ENCODE data around the gene MACROD2.

MACROD2 gene

DNA sequence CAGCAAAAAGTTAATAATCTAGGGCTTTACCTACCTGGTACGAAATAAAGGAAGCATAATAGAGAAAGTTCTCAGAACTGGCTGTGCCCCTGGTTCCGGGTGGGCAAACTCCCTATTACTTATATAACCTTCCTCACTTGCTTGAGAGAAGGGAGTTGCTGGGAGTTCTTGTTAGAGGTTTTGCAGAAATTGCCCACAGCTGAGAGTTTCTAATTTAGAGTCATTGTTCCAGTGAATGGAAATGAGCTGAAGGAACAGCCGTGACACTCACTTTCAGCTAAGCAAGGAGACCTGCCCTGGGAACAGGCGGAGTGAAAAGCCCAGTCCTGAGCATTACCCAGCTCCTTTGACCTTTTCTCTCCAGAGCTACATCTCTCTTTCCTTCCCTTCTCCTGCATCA is 936.7 kb downstream of the MACROD2 start:
- DNase-seq: no peak

DNA sequence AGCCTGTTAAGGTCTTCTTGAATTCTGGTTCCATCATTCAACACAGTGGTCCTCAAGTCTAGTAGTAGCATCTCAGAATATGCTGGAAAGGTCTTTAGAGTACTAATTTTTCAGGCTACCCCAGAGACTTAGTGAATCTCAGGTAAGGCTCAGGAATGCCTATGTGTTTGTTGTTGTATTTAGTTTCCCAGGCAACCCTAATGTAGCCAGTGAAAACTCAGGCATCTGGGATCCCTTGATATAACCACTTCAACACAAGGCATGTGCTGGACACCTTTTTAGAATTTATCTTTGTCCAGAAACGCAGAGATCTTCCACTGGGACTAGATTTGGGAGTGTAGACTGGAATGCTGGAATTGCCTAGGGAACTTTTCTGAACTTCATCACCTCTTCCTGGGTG is 940.0 kb downstream of the MACROD2 start:
- no peak for DNase-seq

DNA sequence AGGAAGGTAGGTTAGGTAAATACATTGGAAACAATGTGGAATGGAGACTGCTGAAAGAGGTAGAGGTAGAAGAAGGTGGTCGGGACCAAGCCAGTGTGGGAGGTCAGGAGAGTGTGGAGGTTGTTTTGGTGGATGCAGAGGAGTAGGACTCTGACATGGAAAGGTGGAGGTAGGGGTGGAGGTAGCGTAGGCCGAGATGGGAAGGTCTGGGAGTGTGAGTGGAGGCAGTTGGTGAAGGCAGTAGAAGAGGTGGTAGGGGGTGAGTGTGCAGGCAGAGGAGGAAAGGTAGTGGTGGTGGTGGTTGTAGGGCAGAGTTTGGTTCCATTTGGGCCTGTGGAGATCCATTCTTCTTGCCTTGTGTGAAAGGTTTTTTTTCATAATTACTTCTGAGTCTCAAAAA is 941.7 kb downstream of the MACROD2 start:
- DNase-seq: no peak

DNA sequence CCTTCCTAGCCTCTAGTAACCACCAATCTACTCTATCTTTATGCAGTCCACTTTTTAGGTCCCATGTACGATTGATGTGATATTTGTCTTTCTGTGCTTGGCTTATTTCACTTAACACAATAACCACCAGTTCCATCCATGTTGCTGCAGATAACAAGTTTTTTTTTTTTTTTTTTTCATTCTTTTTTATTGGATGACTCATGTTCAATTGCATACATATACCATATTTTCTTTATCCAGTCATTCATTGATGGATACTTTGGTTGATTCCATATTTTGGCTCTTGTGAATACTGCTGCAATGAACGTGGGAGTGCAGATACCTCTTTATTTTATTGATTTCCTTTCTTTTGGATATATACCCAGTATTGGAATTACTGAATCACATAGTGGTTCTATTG is 942.5 kb downstream of the MACROD2 start:
- no peak for DNase-seq

DNA sequence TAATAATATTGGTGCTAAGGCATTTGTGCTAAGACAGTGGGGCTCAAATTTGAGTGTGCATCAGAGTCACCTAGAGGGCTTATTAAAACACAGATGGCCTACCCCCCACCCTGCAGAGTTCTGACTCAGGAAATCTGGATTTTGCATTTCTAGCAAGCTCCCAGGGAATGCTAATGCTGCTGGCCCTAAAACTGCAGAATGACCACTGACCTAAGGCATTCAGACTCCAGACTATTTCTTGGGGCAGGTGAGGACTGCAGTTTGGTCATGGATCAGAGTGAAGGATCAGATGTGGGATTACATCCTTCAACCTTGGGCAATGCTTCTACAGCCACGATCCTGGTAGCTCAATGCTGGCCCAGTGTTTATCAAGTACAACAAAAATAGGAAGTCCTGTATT is 952.2 kb downstream of the MACROD2 start:
- no peak for DNase-seq

DNA sequence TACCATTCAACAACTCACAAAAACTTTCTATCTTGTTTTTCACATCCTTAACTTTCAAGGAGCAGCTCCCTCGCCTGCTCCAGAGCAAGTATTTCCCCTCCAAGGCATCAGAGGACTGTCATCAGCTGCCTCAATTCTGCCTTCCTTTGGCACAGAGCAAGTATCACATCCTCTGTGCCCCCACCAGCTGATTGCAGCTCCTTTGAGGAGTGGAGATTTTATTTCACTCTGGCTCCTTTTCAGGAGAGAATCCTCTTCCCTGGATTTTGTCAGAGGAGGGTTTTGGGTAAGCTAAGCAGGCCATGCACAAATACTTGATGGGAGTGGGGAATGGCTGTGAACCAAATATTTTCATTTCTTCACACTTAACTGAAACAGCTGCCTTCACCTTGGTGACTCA is 952.6 kb downstream of the MACROD2 start:
- no peak for DNase-seq

DNA sequence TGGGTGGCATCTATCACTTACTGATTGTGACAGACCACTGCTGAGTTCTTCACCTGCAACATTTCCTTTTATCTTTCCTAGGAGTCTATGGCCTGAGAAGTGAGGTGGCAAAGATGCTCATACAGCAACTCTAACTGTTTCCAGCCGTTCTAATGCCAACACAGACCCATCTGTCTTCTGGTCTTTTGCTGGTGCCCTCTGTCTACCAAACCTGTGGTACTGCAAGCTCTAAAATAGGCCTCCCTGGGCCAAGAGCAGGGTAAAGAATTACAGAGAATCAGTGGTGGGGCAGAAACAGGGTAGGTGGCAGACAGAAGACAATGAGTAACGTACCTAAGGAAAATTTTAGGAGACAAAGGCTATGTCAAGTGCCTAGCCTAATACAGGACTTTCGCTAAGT is 953.1 kb downstream of the MACROD2 start:
- DNase-seq: no peak

DNA sequence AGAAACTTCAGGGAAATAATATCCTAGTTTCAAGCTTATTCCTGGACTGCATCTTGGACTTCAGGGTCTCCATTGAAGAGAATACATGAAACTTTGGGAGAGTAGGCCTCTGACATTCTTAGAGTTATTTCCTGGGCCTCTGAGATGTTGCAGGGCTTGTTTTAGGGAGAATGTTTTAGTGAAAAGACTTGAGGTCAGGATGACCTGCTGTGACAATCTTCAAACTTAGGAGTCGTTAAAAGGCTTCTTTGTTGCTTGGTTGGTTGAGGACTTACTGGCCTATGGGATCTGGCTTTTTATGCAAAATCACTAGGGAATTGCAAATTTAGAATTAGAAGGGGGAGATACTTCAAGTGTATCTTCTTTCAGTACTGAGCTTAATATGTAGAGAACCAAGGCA is 955.3 kb downstream of the MACROD2 start:
- DNase-seq: no peak

DNA sequence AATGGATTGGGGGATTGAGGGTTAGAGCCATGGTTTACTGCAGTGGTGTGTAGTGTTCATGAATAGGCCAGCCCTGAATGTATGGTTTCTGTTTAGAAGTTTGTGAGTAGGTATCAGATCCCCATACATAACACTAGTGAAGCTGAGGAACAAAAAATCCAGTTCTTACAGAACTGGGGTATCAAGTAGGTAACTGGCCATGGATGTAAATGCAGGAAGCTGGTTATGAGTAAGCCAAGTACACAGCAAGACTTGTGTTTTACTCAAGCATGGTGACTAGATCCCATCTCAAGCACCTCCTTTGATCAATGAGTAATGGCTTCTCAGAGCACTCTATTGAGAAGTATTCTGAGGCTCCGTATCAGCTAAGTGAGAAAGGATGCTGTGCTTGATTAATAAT is 955.8 kb downstream of the MACROD2 start:
- DNase-seq: no peak

DNA sequence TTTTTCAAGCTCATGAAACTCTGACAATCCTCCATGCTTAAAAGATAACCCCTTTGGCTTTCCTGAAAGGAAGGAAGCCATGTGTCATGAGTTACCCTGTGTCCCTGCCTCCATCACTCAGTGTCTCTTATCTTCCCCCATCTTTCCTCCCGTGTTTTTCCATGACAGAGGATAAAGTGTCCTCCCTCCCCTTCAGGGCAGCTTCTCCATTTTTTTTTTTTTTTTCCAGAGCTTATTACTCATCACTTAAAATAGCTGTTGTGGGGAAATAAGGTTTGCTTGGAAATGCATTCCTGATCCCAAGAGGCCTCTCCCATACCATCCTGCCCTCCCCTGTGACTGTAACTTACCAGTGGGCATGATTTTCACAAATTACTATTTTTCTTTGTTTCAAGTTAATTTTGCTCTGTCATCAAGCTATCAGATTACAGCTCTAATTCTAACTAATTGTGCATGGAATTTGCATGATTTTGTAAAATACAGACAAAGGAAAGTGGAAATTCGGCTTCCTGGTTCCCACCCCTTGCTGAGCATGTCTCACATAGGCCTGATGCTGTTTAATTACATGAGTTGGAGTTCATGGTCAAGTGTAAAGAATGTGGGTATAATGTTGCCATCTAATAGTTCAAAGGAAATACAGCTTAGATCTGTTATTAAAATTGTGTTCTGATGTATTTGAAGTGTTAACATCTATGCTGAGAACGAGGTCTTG is 956.5 kb downstream of the MACROD2 start:
- no peak for DNase-seq

DNA sequence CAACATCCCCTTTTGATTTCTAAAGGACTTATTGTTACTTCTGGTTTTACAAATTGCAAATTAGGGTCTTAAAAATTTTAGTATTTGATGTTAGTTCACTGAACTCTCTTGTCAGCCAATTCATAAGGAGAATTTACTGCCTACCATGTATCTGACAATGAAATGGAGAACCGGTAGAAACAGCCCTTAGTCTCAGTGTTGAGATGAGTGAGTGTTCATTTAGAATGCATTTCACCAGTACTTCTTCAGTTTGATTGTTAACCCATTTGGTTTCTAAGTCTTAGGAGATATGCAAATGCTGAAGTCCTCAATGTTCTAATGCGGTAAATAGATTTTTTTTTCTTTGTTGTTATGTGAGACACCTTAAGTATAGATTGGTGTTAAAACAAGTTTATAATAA is 958.4 kb downstream of the MACROD2 start:
- DNase-seq: no peak

DNA sequence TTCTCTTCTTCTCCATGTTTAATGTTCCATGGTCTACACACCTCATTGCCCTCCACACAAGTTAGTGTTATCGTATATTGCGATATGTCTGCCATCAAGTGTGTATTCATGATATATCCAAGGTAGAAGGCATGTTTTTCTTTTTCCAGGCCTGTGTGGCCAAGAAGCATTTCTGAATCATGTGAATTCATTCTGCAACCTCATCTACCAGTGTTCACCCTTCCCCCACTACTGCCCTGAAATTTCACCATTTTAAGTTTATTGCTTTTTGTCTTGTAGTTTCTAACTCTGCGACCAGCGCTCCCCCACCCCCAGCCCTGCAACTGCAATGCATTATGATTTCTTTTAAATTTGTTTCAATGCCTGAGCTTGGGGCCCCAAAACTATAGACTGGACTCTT is 960.1 kb downstream of the MACROD2 start:
- DNase-seq: no peak

DNA sequence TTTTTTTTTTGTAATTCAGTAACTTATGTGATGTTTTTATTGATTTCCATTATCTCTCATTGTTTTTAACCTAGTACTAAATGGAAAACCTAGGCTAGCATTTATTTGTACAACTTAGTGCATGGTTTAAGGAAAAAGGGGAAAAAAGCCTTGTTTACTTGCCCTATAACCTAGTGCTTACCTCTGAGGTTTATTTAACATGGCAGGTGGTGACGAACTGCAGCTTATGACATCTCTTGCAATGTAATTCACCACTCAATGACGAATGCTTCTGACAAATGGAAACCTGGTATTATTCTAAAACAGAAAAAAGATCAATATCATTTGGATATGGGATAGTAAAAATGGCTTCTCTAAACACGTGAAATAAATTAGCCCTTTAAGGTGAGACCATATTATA is 960.7 kb downstream of the MACROD2 start:
- no peak for DNase-seq

DNA sequence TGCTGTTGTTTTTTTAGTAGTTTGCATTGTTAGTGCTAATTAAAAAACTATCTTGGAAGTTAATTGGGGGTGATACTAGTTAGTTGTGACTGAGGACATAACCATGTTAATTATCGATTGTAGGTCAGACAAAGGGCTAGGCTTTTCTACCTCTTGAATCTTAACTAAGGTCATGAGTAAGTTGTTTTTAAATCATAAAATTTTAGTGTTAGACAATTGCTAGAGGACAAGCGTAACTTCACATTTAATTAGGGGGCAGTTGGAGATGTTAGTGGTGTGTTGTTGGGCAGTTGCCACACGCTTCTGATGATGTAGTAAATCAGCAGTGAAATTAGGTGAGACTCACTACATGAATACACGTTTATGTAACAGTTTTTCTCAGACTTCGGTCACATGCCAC is 961.2 kb downstream of the MACROD2 start:
- no peak for DNase-seq

DNA sequence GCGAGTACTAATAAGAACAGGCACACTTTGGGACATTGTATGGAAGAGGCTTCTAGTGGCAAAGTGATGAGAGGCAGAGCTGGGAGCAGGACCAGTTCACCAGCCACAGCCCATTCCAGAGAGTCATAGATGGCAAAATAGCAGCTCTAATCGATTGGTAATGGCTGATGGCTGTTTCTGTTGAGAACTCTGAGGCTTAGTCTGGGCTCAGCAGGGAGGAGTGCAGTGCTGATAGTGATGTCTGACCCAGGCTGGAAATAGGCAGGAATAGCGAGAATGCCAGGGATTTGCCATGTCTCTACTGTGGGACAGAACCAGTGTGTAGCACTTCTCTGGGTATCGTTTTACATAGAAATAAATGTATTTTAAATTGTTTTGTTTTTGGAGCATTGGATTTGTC is 962.1 kb downstream of the MACROD2 start:
- DNase-seq: no peak

DNA sequence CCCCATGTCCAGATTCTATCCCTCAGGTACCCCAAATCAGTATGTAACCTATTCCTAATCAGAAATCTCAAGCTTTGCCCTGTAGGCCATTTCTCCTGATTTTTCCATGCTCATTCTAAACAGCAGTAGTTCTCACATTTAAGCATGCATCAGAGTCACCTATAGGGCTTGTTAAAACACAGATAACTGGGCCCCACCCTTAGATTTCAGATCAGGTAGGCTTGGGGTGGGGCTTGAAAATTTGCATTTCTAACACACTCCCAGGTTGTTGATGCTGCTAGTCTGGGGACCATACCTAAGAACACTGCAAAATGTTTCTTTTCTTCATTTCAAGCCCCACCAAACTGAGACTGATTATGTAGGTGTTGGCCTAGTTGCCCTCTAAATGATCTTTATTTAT is 963.3 kb downstream of the MACROD2 start:
- DNase-seq: no peak

DNA sequence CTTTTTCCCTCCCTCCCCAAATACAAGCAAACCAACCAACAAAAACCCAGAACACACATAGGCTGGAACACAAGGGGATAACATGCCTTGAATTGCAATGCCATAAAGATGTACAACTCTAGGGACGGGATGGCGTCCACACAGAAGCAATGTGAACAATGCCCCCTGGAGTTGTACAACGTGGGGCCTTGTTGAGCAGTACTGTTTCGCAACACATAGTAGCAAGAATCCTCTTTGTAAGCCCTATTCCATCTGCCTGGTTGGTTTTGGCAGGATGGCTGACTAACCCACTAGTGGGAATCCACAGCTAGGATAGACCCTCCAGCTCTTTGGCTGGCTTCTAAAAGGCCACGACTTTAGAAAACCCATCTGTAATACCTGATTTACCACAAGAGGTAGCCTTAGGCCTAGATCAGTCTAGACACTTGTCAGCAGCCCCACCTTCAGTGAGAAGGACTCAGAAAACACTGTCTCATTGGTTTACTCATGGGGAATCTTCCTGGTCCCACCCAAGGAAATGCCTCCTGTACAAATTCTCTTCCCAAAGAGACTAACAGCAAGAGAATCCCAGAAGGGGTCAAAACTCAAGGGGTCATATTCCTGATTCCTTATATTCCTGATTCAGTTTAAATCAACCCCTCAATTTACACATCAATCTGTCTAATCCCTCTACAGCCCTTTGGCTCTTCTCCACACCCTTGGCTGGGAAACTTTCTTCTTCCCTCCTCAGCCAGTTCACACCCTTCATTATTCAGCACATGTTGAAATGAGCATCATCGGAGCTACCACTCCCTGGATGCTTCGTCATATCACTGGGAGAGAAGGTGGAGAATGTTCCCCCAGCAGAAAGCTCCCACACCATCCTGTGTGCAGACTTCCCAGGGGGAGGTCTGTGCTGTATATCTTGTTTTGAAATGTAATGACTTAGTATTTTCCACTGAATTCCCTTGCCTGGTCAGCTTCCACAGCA is 964.5 kb downstream of the MACROD2 start:
- no peak for DNase-seq

DNA sequence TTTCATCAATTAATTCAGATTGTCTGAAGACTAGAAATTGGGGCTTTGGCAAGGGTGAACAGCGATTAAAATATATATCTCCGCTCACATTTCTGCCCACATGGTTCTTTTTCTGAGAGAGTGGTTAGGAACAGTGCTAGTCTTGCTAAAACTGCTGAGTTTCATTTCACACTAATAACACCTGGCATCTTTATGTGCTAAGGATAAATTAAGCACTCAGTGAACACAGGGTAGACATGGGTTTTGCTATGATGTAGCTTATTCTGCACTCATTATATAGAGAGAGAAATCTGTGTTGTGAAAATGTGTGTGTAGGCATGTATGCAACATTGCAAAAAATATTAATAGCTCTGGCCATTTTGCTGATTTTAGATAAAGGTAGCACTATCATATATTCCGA is 965.5 kb downstream of the MACROD2 start:
- DNase-seq: no peak

DNA sequence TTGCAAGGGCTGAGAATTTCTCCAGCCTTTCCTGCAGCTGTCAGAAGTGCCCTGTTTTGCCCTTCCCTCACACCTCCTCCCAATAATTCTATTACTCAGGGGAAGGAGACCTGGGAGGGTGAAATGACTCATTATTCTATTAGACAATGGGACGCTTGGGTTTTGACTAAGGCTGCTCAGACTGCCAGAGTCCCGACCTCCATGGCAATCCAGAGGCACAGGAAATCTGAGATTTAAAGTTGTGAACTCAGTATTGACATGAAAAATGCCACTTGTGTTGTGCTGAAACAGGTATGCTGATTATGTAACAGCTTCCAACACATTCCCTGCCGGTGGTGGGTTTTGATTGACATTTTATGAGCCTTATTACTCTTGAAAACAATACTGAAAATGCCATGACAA is 967.9 kb downstream of the MACROD2 start:
- no peak for DNase-seq

DNA sequence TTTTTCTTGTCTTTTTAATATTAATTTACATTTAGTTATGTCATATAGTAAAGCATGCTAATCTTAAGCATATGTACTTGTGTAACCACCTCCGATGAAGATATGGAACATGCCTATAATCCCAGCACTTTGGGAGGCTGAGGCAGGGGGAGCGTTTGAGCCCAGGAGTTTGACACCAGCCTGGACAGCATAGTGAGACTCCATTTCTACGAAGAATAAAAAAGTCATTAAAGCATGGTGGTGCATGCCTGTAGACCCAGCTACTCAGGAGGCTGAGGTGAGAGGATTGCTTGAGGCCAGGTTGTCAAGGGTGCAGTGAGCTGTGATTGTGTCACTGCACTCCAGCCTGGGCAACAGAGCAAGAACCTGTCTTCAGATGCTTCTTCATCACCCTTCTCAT is 970.9 kb downstream of the MACROD2 start:
- DNase-seq: no peak

DNA sequence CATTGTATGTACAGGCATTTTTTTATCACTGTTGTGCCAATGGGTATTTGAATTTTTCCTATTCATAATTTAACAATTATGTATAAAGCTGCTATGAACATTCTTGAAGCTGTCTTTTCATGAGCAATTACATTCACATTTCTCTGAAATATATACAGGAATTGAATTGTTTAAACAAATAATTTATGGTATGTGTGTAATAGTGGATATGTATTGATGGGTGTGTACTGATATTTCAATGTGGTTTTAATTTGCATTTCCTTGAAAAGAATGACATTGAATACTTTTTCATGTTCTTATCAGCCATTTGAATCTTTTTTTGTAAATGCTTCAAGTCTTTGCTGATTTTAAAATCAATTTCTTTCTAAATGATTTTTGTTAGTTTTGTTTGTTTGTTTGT is 971.5 kb downstream of the MACROD2 start:
- DNase-seq: no peak

DNA sequence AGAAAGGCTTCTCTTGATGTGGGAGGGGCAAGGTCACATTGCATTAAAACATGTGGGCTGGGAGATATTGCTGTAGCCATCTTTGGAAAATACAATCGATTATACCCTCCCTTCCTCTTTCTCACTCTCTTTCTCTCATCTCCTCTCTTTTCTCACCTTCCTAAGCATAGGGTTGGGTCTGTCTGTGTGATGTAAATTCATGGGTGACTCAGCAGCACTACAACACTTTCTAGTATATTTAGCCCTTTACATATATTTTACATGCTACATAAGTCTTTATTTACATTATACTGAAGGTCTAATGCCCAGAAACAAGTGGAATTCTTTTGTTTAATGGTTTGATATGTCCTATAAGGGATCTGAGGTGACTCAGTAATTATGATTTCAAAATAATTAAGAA is 976.9 kb downstream of the MACROD2 start:
- DNase-seq: no peak

DNA sequence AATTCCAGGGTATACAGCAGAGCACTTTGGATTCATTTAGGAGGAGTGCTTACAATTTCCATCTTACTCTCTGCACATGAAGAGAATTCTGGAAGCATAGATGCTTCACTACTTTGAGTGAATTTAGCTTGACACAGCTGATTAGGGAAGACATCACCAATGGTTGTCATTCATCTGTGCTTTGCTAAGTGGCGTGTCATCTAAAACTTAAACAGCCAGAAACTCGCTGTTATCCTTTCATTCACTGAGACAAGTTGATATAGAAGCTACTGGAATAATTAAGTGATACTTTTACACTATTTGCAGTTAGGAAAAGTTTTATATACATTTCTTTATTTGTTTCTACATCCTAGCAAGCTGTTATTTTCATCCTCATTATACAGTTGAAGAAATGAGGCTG is 977.4 kb downstream of the MACROD2 start:
- DNase-seq: no peak

DNA sequence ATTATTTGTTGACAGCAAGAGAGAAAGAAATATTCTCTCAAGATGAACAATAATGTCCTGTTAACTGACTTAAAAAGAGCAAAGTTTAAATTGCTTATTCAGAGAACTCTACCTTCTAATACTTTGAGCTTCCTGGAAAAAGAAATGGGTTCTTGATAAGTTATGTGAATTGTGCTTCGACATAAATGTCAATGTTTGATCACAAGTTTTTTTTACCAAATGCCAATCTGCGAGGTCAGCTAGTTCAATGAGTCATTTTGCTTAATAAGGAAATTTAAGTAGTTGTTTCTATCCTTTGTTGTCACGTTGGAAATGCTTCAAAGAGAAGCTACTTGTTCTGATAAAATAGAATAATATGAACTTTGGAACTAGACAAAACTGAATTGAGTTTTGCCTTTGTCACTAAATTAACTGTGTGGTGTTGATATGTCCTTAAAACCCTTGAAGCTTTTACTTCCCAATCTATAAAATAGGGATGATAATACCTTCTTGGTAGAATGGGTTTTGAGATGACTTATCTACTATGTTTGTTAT is 984.2 kb downstream of the MACROD2 start:
- no peak for DNase-seq

All from midbrain (tissue), 1 donor.